ENCODE data around the gene THEMIS2.

The THEMIS2 gene

DNA sequence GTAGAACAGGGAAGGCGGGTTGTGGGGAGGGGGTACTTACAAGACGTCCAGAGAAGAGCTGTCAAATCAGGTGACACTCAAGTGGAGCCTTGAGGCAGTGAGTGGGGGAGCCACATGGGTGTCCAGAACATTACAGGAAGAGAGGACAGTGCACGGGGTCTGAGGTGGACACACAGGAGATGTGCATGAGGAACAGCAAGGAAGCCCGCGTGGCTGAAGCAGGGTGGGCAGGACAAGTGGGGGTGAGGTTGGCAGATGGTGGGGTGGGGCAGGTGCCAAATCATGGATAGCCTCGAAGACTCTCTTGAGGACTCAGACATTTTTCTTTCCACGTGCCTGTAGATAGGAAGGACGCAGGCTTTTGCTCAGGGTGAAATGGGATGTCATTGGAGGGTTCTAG is 63.4 kb downstream of the THEMIS2 start:
- DNase-seq (ENCODE audit: insufficient read length, low spot score) (no peak), FAIRE-seq (no peak)
- TF ChIP-seq POLR2A (IDR thresholded peaks at IDR 0.05; ENCODE audit: low read depth, low read length) = no peak

Data from H54 (cell line).